Neural crest cell (in vitro differentiated cells): ENCODE data around the gene HIP1. TPM values are rescaled to one million over a fixed set of nuclear protein-coding genes. Genes with fewer than 3 reads are reported as not detected.
"Not testable (repeated sequence)": the region's sequence is repeated elsewhere in the genome, so short reads cannot be mapped to it uniquely, and the experiment has no call there.

ENCODE experiments used
- DNase-seq: peaks from one replicate; pipeline ENCODE4 v3.0.0; 2021; ENCODE audit warnings: low read depth, mixed read lengths, low spot score
- H3K27ac Mint-ChIP-seq: one replicate; pipeline ENCODE4 v1.8.0; 2021; ENCODE audit warnings: mild to moderate bottlenecking, mixed read lengths; ENCODE audit not compliant: unreplicated experiment
- H3K27me3 Mint-ChIP-seq: 2 replicates; pipeline ENCODE4 v1.8.0; 2021; ENCODE audit warnings: low read depth, mild to moderate bottlenecking, mixed read lengths
- H3K36me3 Mint-ChIP-seq: 2 replicates; pipeline ENCODE4 v1.8.0; 2021; ENCODE audit warnings: low read depth, mild to moderate bottlenecking, mixed read lengths
- H3K4me1 Mint-ChIP-seq: 2 replicates; pipeline ENCODE4 v1.8.0; 2021; ENCODE audit warnings: mixed read lengths
- H3K4me3 Mint-ChIP-seq: one replicate; pipeline ENCODE4 v1.8.0; 2021; ENCODE audit warnings: mild to moderate bottlenecking, mixed read lengths
- H3K9me3 Mint-ChIP-seq: 2 replicates; pipeline ENCODE4 v1.8.0; 2021; ENCODE audit warnings: mixed read lengths
- CTCF ChIP-seq: fragments of 200-600 bp; sonication (generic); conservative IDR thresholded peaks from 2 replicates; pipeline ENCODE4 v1.5.0; 2021; ENCODE audit warnings: antibody characterized with exemption, mild to moderate bottlenecking
- total RNA-seq: library from RNA; stranded (reverse); gene quantifications from 2 replicates; pipeline ENCODE4 v1.2.1, GENCODE V29; 2021

The HIP1 gene
- total RNA-seq, 1 donor from 2014 or later = 87.3 TPM

GRCh38 chr7:75637854-75638593 is 100.7 kb downstream of the HIP1 start:
- DNase-seq = no peak
- Mint-ChIP-seq H3K4me3 (peak overlapping the region; percentile 90), H3K27ac (peak overlapping the region; percentile 27), H3K4me1 (peaks cover 44% of the 10 kb centered on the region), H3K36me3 (peaks cover 10% of the 10 kb centered on the region), H3K27me3 (no peaks in the 10 kb centered on the region), H3K9me3 (peaks cover 5% of the 10 kb centered on the region)
- TF ChIP-seq CTCF = no peak

- Mint-ChIP-seq H3K4me1 (peaks cover 48% of the 10 kb centered on the region), H3K27me3 (no peaks in the 10 kb centered on the region), H3K27ac (no peak overlapping the region), H3K36me3 (peaks cover 15% of the 10 kb centered on the region), H3K9me3 (no peaks in the 10 kb centered on the region), H3K4me3 (peak overlapping the region; percentile 54)
- TF ChIP-seq CTCF = no peak
- DNase-seq = no peak
These were observed 103.7 kb downstream of the HIP1 start for GRCh38 chr7:75635036-75635435.

- Mint-ChIP-seq H3K4me3 (peak overlapping the region; percentile 28), H3K36me3 (peaks cover 27% of the 10 kb centered on the region), H3K4me1 (peaks cover 36% of the 10 kb centered on the region)
- H3K9me3 Mint-ChIP-seq, H3K27me3 Mint-ChIP-seq, DNase-seq, H3K27ac Mint-ChIP-seq: not testable (repeated sequence)
These were observed 106.2 kb downstream of the HIP1 start for GRCh38 chr7:75632587-75632986.

GRCh38 chr7:75631711-75632110 is 107.0 kb downstream of the HIP1 start:
- H3K27me3 Mint-ChIP-seq = no peaks in the 10 kb centered on the region
- peaks cover 3% of the 10 kb centered on the region for H3K9me3 Mint-ChIP-seq
- no peak for DNase-seq
- H3K4me1 Mint-ChIP-seq = peaks cover 27% of the 10 kb centered on the region
- H3K27ac Mint-ChIP-seq = peak overlapping the region; percentile 58
- H3K4me3 Mint-ChIP-seq = peak overlapping the region; percentile 31
- peaks cover 34% of the 10 kb centered on the region for H3K36me3 Mint-ChIP-seq
- no peak for TF ChIP-seq CTCF

GRCh38 chr7:75630549-75630948 is 108.2 kb downstream of the HIP1 start:
- Mint-ChIP-seq H3K4me3 (no peak overlapping the region), H3K27ac (no peak overlapping the region), H3K9me3 (peaks cover 3% of the 10 kb centered on the region), H3K4me1 (peaks cover 24% of the 10 kb centered on the region), H3K36me3 (peaks cover 42% of the 10 kb centered on the region), H3K27me3 (no peaks in the 10 kb centered on the region)
- TF ChIP-seq CTCF = no peak
- DNase-seq = no peak

- H3K9me3 Mint-ChIP-seq = peaks cover 3% of the 10 kb centered on the region
- H3K4me3 Mint-ChIP-seq = no peak overlapping the region
- no peak for DNase-seq
- no peaks in the 10 kb centered on the region for H3K27me3 Mint-ChIP-seq
- no peak for TF ChIP-seq CTCF
- H3K4me1 Mint-ChIP-seq = peaks cover 25% of the 10 kb centered on the region
- no peak overlapping the region for H3K27ac Mint-ChIP-seq
- peaks cover 43% of the 10 kb centered on the region for H3K36me3 Mint-ChIP-seq
These were observed 109.7 kb downstream of the HIP1 start for GRCh38 chr7:75629044-75629443.
